ENCODE data around the gene RCAN2.

DNA sequence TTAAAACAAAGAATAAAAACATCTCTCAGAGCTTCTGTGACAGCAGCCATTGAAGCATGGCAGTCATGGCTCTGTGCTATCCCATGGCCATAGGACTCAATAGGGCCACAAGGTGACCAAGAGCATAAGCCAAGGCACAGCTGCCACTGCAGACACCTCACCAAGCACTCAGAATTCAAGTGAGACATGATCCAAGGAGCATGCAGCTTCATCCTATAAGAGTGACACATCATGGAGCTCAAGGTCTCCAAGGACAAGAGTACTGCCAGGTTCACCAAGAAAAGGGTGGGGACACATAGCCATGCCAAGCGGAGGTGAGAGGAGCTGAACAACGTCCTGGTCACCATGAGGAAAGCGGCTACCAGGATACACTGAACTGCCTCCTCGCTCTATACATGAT is 53.0 kb downstream of the RCAN2 start:
- no peak for TF ChIP-seq EZH2phosphoT487 (IDR thresholded peaks at IDR 0.05)
- no peak for TF ChIP-seq CTCF (IDR thresholded peaks at IDR 0.05)
- TF ChIP-seq EZH2 (IDR thresholded peaks at IDR 0.05): no peak
